Liver (tissue), 9 donors: ENCODE results near the gene CLDN10. TPM values are rescaled to one million over a fixed set of nuclear protein-coding genes. Genes with fewer than 3 reads are reported as not detected.

Experiments
- DNase-seq: peaks from one replicate; pipeline ENCODE4 v3.0.0-alpha.2; 2017; ENCODE audit warnings: low spot score
- H3K27ac ChIP-seq, 2 donors: one replicate each; pipeline ENCODE4 v1.7.0; 2013; ENCODE audit warnings: inconsistent platforms in 2 of 2, low read length in 2 of 2, control low read depth in 1 of 2, low read depth in 1 of 2, mild to moderate bottlenecking in 1 of 2
- H3K27me3 ChIP-seq, 4 donors: one replicate each; pipeline versions ENCODE4 v1.6.1 to v1.7.0; 2013; ENCODE audit warnings: low read length in 3 of 4, inconsistent platforms in 1 of 4, mild to moderate bottlenecking in 1 of 4, moderate library complexity in 1 of 4; ENCODE audit not compliant: control insufficient read depth in 4 of 4, insufficient read depth in 4 of 4
- H3K36me3 ChIP-seq, 4 donors: one replicate each; pipeline versions ENCODE4 v1.6.1 to v1.7.0; 2013; ENCODE audit warnings: low read length in 3 of 4, mild to moderate bottlenecking in 3 of 4, low read depth in 1 of 4, moderate library complexity in 1 of 4; ENCODE audit not compliant: control insufficient read depth in 4 of 4, insufficient read depth in 3 of 4
- H3K4me1 ChIP-seq, 4 donors: one replicate each; pipeline versions ENCODE4 v1.6.1 to v1.7.0; 2013; ENCODE audit warnings: low read length in 3 of 4, mild to moderate bottlenecking in 3 of 4, moderate library complexity in 1 of 4; ENCODE audit not compliant: control insufficient read depth in 4 of 4, insufficient read depth in 4 of 4
- H3K4me3 ChIP-seq, 3 donors: one replicate each; pipeline versions ENCODE4 v1.6.1 to v1.7.0; 2013; ENCODE audit warnings: low read length in 3 of 3, control low read depth in 1 of 3, low read depth in 1 of 3, mild to moderate bottlenecking in 1 of 3
- H3K9ac ChIP-seq, 2 donors: one replicate each; pipeline ENCODE4 v1.7.0; 2013; ENCODE audit warnings: low read length in 2 of 2, mild to moderate bottlenecking in 2 of 2, moderate library complexity in 2 of 2, control low read depth in 1 of 2, low read depth in 1 of 2
- H3K9me3 ChIP-seq, 4 donors: one replicate each; pipeline versions ENCODE4 v1.6.1 to v1.7.0; 2013; ENCODE audit warnings: low read length in 3 of 4; ENCODE audit not compliant: control insufficient read depth in 4 of 4
- ATF3 ChIP-seq: IDR thresholded peaks from 2 replicates; pipeline ENCODE4 v1.6.1; 2016; ENCODE audit warnings: antibody characterized with exemption
- CTCF ChIP-seq: fragments of 150-350 bp; IDR thresholded peaks from 2 replicates; pipeline ENCODE4 v1.5.1; 2017; ENCODE audit warnings: improper control_type of control experiment, low read depth, low read length; ENCODE audit not compliant: missing input control
- EGR1 ChIP-seq, 2 donors: IDR thresholded peaks; 2 replicates each; pipeline ENCODE4 v1.6.1; 2016 to 2018; ENCODE audit warnings: antibody characterized with exemption in 2 of 2, low read depth in 2 of 2
- FOXA1 ChIP-seq: IDR thresholded peaks from 2 replicates; pipeline ENCODE4 v1.6.1; 2016; ENCODE audit warnings: antibody characterized with exemption
- FOXA2 ChIP-seq: IDR thresholded peaks from 2 replicates; pipeline ENCODE4 v1.6.1; 2016; ENCODE audit warnings: antibody characterized with exemption
- HNF4A ChIP-seq, 2 donors: conservative IDR thresholded peaks; 2 replicates each; pipeline ENCODE4 v1.6.1; 2016; ENCODE audit warnings: antibody characterized with exemption in 2 of 2, mild to moderate bottlenecking in 2 of 2
- HNF4G ChIP-seq: IDR thresholded peaks from 2 replicates; pipeline ENCODE4 v1.6.1; 2016; ENCODE audit warnings: antibody characterized with exemption
- JUND ChIP-seq, 2 donors: IDR thresholded peaks; 2 replicates each; pipeline ENCODE4 v1.6.1; 2016; ENCODE audit warnings: antibody characterized with exemption in 2 of 2
- MAX ChIP-seq: IDR thresholded peaks from 2 replicates; pipeline ENCODE4 v1.6.1; 2016; ENCODE audit warnings: antibody characterized with exemption
- NR2F2 ChIP-seq: IDR thresholded peaks from 2 replicates; pipeline ENCODE4 v1.6.1; 2016; ENCODE audit warnings: antibody characterized with exemption
- RAD21 ChIP-seq, 2 donors: IDR thresholded peaks; 2 replicates each; pipeline ENCODE4 v1.6.1; 2016; ENCODE audit warnings: antibody characterized with exemption in 2 of 2, mild to moderate bottlenecking in 2 of 2
- REST ChIP-seq: IDR thresholded peaks from 2 replicates; pipeline ENCODE4 v1.6.1; 2016; ENCODE audit warnings: antibody characterized with exemption, mild to moderate bottlenecking
- RXRA ChIP-seq, 2 donors: IDR thresholded peaks; 2 replicates each; pipeline ENCODE4 v1.6.1; 2017 to 2018; ENCODE audit warnings: antibody characterized with exemption in 2 of 2, mild to moderate bottlenecking in 1 of 2
- SP1 ChIP-seq: IDR thresholded peaks from 2 replicates; pipeline ENCODE4 v1.6.1; 2018; ENCODE audit warnings: antibody characterized with exemption, mild to moderate bottlenecking
- TAF1 ChIP-seq: conservative IDR thresholded peaks from 2 replicates; pipeline ENCODE4 v1.6.1; 2016; ENCODE audit warnings: antibody characterized with exemption, mild to moderate bottlenecking
- YY1 ChIP-seq: IDR thresholded peaks from 2 replicates; pipeline ENCODE4 v1.6.1; 2016; ENCODE audit warnings: antibody characterized with exemption, mild to moderate bottlenecking
- ZBTB33 ChIP-seq: IDR thresholded peaks from 2 replicates; pipeline ENCODE4 v1.6.1; 2016; ENCODE audit warnings: antibody characterized with exemption
- WGBS: extraction: QIAGEN DNeasy Blood & Tissue Kit; methylation state at CpG from one replicate; pipeline ENCODE4 v1.1.7; 2013; 5-methylcytosine and 5-hydroxymethylcytosine counted together
- polyA plus RNA-seq, 2 donors: library from polyadenylated mRNA; stranded (reverse) in 1 of 2; unstranded in 1 of 2; fragments of 200-250 nt in 1 of 2; fragments of >200 nt in 1 of 2; fragmentation: Nextera tagmentation in 1 of 2; extraction: Ambion mirVana in 1 of 2; gene quantifications; one replicate each; pipeline versions ENCODE4 v1.2.1 to v1.2.3, GENCODE V29; 2013 to 2015
- total RNA-seq, 2 donors: library from RNA; depleted of rRNA; stranded (reverse); fragments of >200 nt; gene quantifications; one replicate each; pipeline ENCODE4 v1.2.3, GENCODE V29; 2014
- donor health status: healthy.
- donor health status: healthy.
- donor health status: healthy.
- donor health status: healthy.
- donor health status: healthy.

CLDN10 gene
- total and polyA plus RNA-seq, 4 donors, result 0.79 to 15.1 (median 3.1) TPM

GRCh38 chr13:95540888-95541287, 11.6 kb upstream of the CLDN10 start (continued):
- TF ChIP-seq CTCF (no peak), NR2F2 (no peak), YY1 (no peak), FOXA2 (no peak), HNF4G (no peak), RXRA (IDR thresholded peaks at IDR 0.05) (no peak), RAD21 (IDR thresholded peaks at IDR 0.05) (no peak), MAX (no peak)

- TF ChIP-seq HNF4A (conservative IDR thresholded peaks at IDR 0.05), result no peak
- TF ChIP-seq FOXA1, result no peak
- TF ChIP-seq EGR1 (IDR thresholded peaks at IDR 0.05; ENCODE audit: low read depth in 2 of 2), result no peak
- no peak for TF ChIP-seq REST
- no peak for TF ChIP-seq JUND (IDR thresholded peaks at IDR 0.05)
- TF ChIP-seq HNF4G, result no peak
- no peak for TF ChIP-seq ATF3
- no peak for TF ChIP-seq FOXA2
- TF ChIP-seq NR2F2, result no peak
- Histone ChIP-seq H3K9me3 (no peaks in the 10 kb centered on the region), H3K36me3 (no peaks in the 10 kb centered on the region), H3K4me1 (peaks cover 0 to 1% (median 0%) of the 10 kb centered on the region in 4 donors), H3K27ac (no peak overlapping the region), H3K4me3 (no peak overlapping the region), H3K9ac (no peak overlapping the region), H3K27me3 (no peaks in the 10 kb centered on the region)
- DNase-seq, result no peak
- WGBS, result 62% methylated on average over 2 of the region's 2 CpGs
Measured at GRCh38 chr13:95541308-95541707, 11.2 kb upstream of the CLDN10 start.

GRCh38 chr13:95541911-95542474, 10.5 kb upstream of the CLDN10 start:
- H3K27me3 ChIP-seq, result peaks cover 0 to 2% (median 0%) of the 10 kb centered on the region in 4 donors
- H3K27ac ChIP-seq, result no peak overlapping the region
- 88% methylated on average over 8 of the region's 8 CpGs for WGBS
- H3K9me3 ChIP-seq, result no peaks in the 10 kb centered on the region
- H3K36me3 ChIP-seq, result no peaks in the 10 kb centered on the region
- DNase-seq, result no peak
- no peak overlapping the region for H3K9ac ChIP-seq
- H3K4me3 ChIP-seq, result no peak overlapping the region
- no peak for TF ChIP-seq FOXA2
- no peak for TF ChIP-seq YY1
- TF ChIP-seq RXRA (IDR thresholded peaks at IDR 0.05), result no peak
- no peak for TF ChIP-seq EGR1 (IDR thresholded peaks at IDR 0.05; ENCODE audit: low read depth in 2 of 2)
- no peak for TF ChIP-seq FOXA1
- no peak for TF ChIP-seq ATF3
- no peak for TF ChIP-seq RAD21 (IDR thresholded peaks at IDR 0.05)
- no peak for TF ChIP-seq MAX
- TF ChIP-seq REST, result no peak
- TF ChIP-seq SP1, result no peak
- TF ChIP-seq NR2F2, result no peak
- no peak for TF ChIP-seq HNF4A (conservative IDR thresholded peaks at IDR 0.05)
- TF ChIP-seq ZBTB33, result no peak
- no peak for TF ChIP-seq TAF1
- no peaks in the 10 kb centered on the region for H3K4me1 ChIP-seq
